ENCODE measurements around the gene MSRB3.

The MSRB3 gene

DNA sequence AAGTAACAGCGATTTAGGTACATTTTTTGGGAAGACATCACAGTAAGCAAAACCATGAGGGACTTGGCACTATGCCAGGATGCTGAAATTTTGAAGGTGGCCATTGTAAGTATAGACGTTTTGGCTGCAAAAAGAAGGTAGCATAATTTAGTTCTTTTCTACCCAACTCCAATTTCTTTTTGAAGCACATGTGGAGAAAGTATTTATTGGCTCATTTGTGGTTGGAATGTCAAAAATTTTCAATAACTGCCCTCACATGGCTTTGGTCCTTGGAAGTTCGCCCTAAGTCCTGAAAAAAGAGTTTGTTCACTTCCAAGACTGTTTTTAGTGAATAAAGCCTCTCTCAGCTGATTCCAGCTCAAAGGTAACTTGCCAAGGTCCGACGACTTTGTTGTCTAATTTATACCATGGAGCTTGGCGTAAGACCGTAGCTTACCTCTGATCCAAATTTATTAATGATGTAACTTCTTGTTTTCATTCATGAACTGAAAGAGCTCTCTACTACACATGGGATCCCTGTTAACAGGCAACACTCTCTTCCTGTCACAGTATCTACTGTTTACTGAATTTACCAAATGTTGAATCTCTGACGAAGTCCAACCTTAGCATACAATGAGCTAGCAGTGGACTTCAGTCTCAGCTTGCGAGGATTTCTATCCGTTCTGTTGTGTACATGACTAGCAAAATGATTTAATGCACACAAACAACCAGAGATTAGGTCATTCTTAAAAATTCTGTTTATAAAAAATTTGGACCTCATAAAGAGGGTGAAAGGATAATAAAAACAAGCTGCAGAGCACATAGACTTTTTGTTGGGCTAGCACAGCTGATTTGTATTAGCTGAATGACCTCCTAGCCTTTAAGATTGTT lies 49.0 kb downstream of the MSRB3 start:
- no peak for DNase-seq

DNA sequence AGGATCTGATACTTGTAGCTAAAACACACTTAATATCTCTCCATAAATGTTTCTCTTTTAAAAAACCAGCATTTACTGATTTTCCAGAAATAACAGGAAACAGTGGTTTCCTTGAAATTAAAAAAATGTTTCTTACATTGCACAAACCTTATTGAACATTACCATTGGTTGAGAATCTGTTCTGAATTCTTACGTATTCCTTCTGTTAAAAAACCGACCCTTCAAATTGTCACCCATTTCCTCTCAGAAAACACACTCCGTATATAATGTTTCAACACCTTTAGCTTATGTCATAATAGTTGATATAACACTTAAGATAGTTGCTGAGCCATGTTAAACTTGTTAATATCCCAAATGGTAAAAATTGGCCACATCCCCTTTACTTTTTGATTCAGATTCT lies 51.2 kb downstream of the MSRB3 start:
- no peak for DNase-seq

DNA sequence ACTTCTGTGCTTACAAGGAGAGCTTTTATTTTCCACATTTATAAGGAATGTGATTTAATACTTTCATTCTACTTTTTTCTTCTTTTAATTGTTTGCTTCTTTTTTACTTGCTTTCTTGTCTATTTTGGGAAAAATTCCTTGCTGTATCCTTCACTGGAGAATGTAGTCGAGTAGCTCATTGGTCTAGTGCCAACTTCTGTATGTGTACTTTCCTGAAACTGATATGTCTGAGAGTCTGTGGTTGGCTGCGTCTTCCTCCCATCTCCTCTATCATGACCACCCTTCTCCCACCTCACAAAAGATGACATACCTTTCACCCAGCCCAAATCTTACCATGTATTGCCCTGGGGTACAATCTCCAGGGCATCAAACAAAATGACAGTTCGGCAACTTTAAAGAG lies 51.8 kb downstream of the MSRB3 start:
- DNase-seq, result no peak

DNA sequence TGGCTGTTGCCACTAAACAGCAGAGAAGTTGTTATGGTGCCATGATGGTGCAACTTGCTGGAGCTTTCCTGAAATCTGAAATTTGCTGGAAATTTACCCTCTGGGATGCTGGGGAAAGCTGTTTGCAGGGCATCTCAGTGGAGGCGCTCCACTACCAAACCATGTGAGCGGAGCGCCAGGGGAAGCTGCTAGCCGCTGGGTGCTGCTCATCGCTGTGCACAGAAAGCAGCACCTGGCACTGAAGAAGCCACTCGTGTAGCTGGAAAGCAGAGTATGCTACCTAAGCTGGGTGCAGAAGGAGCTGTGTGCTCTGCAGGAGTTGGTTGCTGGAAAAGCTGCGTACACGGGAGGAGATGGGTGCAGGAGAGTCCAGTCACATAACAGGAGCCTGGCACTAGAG lies 53.0 kb downstream of the MSRB3 start:
- no peak for DNase-seq

DNA sequence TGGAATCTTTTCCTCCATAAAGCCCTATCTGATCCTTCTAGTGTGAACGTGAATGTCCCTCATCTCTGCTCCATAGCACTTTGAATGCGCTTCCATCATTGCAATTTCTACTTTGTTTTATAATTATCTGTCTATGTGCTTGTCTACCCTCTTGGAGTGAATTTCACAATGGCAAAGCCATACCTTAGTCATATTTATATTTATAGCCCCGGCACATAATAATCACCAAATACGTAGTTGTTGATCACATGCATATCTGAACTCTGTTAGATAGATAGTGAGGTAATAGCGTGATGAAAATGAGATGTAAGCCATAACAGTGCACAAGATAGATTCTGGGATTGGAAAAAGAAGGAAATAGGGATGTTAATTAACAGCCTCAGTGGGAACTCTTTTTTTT lies 55.2 kb downstream of the MSRB3 start:
- no peak for DNase-seq

DNA sequence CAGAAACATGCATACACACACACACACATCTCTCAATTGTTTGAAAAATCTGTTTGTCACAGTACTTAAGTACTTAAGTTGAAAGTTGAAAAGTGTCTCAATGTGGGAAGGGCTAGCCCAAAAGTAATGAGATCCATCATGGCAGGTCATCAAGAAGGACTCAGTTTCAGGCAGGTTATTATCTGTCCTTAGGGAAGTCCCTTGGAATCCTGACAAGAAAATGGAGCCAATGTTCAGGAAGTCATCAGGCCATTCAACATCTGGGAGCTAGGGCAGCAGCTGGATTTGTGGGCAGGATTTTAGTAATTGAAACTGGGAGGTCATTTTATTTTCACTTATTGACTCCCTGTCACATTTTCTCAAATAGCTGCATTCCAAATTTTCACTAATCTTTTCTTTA lies 56.0 kb downstream of the MSRB3 start:
- no peak for DNase-seq

DNA sequence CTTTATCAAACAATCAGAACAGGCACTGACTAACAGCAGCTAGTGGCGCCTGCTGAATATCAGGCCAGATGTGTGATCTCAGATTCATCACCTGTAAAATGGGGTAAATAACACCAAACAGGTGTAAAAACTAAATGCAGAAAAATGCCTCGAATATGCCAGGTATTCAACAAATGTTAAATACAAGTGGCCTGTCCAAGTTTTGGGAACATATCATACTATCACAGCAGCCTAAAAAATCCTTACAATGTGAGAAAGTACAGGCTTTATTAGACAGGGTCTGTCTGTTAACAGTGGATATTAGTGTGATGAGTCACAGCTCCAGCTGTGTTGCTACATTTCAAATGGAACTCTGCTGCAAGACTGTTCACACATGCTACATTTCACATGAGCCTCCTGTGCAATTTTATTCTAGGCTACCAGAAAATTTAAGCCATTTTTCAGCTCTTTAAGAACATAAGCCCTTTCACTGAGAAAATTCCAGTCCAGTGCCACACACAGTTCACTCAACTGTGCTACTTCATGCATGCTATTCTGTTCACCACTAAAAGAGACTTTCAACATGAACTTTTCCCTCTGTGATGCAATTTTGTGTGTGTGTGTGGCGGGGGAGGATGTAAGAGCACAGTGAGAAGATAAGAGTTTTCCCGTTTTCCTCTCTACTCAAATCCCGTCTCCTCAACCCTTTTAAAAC lies 56.7 kb downstream of the MSRB3 start:
- DNase-seq, result no peak

DNA sequence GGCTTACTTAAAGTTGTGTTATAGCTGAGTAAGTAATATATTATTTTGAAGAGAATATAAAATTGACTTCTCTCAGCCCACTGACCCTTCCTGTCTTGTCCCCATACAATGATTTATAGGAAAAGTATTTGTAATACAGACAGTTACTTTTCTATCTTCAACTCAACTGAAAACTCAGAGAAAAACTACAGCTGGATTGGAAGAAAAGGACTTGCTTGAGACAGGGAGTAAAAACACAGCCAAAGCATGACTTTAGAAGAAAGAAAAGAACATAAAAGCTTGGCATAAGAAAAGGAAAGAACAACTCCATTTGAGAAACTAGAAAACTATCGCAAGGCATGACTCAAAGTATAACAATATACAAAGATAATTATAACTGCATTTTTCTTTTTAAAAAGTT lies 57.5 kb downstream of the MSRB3 start:
- no peak for DNase-seq

DNA sequence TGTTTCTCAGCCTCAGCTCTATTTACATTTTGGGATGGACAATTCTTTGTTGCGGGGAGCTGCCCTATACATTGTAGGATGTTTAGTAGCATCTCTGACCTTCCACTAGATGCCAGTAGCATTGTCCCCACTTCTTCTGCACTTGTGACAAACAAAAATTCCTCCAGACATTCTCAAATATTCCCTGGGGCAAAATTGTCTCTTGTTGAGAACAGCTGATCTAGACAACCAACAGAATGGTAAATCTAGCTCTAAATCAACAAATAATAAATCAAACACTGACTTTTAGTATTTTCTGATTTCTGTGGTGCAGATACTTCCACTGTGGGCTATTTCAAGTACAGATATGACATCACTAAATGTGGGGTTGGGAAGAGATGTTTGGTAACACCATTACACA lies 60.7 kb downstream of the MSRB3 start:
- no peak for DNase-seq

DNA sequence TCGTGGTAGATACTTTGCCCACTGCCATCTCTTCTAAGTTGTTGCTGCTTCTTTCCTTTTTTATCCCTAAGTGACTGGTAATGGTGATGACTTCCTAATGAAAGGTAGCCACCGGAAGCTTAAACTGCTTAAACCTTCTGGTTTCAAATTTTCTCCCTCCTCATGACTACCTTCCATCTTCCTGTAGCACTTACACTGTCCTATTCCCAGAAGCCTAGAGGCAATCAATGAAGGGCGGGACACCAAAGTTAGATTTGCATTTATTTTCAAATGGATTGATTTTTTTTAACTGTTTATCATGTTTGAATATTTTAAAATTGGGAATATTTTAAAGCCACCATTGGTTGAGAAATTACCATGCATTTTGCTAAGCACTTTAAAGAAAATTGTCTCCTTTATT lies 64.7 kb downstream of the MSRB3 start:
- DNase-seq, result no peak

DNA sequence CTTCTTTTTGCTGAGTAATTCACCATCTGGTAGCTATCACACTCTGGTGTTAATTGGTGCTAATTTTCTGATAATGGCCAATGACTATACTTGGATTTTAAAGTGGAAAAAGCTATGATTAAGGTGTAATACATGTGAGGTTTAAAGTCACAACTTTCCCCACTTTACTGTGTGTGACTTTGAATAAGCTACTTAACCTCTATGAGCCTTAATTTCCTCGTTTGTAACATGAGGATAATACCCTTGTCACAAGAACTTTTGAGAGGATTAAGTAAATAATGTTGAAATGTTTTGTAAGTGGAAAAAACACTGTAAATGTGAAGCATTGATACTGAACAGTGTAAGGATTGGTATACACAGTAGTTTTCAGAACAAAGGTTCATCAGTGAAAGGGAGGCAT lies 65.3 kb downstream of the MSRB3 start:
- no peak for DNase-seq

DNA sequence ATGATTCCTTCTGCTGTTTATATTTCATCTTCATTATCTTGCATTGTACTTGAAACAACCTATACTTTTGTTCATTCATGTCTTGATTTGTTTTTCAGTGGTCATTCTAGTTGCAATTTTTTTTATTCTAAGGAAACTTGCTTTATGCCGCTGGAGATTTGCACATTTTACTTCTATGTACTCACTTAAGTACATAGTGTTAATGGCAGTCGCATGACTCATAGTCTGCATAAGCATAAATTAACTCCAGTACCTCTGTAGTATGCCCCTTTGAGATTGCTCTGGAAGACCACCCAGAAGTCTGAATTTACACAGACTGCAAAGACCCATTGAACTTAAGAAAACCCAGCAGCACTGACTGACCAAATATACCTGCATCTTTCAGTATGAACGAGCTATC lies 77.0 kb downstream of the MSRB3 start:
- DNase-seq, result no peak

DNA sequence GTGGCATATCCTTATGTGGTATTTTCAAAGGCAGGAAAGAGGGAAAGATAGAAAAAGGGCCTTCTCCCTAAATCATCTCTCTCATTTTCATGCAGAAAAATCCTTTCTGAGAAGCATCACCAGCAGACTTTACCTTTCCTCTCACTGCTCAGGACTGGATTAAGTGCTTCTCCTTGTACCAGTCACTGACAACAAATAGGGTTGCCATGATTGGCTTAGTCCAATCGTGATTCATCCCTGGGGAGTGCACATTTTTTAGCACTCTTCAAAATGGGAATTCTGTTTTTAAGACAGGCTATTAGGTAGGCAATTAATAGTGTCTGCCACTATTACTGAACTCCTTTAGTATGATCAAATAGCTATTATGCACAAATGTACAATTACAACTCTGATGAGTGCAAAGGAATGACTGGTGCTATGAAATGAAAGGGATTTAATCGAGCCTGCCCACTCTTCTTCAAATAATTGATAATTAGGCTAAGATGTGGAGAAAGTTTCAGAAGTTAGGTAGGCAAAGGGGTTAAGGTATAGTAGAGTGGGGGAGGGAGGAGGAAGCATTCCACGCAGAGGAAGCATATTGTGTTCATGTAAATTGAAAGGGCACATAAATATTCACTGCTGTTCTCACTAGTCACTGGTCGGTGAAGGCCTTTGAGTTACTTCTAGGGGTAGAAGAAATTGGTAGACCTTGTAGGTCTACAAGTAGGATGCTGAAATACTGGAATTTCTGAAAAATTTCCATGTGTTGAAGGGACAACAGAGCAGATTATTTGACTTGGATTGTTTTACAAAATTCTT lies 84.0 kb downstream of the MSRB3 start:
- no peak for DNase-seq

DNA sequence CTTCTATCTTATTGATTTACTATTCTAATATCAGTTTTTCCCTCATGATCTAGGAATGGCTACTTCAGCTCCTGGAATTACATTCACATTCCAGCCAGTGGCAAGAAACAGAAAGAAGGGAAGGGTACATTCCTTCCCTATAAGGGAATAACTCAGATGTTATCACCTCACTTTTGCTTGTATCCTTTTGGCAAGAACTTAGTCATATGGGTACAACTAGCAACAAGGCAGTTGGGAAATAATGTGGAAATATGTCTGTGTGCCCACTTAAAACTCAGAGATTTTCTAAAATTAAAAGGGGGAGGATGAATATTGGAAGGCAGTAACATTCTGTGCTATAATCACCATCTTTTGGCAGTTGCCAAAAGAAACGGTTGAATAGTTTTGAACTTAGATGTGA lies 85.6 kb downstream of the MSRB3 start:
- no peak for DNase-seq

DNA sequence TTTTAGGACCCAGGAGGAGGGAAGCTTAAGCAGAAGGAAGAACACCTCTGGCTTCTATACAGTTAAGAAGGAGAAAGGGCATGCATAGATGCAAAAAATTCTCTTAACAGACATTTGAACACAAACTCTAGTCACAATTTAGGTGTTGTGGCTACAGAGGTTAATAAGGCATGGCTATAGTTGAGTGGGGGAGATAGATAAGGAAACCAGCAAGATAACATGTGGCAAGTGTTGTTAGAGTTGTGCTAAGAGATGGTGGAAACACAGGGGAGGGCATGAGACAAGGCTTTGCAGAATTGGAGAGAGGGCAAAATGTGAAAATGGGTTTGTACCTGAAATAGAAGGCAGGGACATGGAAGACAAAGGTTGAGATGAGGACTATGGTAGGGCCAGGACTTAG lies 88.9 kb downstream of the MSRB3 start:
- no peak for DNase-seq

DNA sequence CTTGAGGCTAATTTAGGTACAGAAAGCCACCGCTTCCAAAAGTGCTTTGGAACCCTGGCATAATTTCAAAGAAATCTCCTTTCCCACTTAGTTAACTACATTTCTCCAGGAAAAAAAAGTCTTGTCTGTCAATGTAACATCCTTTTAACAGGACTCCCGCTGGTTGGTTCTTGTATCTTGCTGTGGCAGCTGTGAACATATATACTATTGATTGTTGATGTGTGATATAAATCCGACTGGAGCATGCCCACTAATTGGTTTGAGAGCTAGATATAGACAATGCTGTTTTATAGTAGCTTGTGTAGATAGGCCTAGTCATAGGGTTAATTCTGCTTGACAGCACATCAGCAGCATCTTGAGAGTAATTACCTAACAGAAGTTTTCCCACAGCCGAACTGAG lies 89.6 kb downstream of the MSRB3 start:
- DNase-seq, result no peak

DNA sequence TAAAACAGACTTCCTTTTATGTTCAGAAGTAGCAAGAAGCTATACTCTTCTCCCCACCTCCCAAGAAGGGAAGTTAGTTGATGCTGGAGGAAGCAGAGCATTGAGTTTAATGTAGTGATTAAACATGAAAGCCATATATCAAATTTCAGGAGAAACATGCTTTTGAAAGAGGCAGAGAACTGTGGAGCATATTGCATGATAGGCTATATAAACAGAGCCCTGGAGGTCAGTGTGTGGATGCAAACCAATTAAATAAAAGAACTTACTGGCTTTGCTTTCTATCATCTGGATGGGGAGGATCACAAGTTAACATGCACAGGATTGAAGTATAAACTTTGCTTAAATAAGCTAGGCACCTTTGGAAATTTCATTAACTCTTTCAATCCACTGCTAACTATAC lies 94.1 kb downstream of the MSRB3 start:
- no peak for DNase-seq

DNA sequence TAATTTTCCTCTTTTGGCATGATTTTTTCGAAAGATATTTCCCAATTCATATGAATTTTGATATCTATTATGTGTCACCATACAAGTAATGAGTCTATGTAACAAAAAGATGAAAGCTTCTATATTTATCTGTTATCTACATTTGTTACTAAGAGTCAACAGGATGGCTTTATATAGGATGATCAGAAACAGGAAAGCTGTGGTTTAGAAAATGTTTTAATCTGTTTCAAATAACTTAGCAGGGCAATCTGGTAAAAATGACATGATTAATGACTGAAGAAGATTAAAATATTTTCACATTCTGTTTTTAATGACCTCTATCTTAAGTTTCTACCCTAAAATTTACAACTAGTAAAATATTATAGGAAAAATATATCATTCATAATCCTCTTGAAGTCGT lies 105.8 kb downstream of the MSRB3 start:
- no peak for DNase-seq

DNA sequence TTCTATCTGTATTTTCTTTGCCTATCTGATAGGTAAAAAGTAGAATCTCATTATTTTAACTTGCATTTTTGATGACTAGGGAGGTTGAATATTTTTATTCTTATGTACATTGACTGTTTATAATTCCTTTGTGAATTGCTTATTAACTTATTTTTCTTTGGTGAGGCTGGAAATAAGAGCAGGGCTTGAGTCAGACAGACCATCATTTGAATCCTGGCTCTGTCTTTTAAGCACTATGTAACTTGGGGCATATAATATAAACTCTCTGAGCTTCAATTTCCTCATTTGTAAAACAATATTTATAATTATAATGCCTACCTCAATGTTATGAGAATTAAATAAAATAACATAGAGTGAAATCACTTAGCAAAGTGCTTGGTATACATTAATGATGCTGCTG lies 108.9 kb downstream of the MSRB3 start:
- no peak for DNase-seq

DNA sequence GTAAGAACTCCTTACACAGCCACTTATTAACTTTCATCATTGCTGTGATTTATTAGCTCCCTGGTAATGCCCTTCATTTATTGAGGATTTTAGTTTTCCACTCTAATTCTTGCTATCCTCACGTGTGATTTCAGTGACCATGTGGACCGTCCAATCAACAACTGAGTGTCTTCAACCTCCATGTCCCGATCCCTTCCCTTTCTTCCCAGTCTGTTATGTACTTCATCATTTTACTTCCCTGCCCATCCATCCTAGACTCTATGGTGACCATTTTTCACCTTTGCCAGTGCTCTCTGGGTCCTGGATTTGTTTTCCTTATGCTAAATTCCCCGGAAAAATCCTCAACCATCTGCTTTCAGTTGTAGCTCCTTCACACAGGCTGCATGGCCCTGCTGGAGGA lies 111.0 kb downstream of the MSRB3 start:
- DNase-seq, result no peak

DNA sequence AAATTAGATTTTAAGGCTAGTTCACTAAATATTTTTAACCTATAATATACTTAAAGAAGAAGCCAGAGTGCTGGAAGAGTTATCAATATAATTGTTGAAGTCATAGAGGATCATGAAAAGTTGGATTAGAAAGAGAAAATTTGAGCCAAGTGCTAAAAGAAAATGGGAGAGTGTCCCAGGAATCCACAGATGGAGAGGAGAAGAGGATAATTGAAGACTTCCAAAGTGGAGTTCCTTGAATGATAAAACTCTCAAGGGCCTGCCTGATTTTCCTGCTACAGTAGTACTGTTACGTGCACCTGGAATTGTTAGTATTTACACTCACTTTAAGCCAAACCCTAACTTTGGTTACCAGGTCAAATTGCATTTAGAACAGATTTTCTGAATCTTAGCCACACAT lies 113.2 kb downstream of the MSRB3 start:
- DNase-seq, result no peak

DNA sequence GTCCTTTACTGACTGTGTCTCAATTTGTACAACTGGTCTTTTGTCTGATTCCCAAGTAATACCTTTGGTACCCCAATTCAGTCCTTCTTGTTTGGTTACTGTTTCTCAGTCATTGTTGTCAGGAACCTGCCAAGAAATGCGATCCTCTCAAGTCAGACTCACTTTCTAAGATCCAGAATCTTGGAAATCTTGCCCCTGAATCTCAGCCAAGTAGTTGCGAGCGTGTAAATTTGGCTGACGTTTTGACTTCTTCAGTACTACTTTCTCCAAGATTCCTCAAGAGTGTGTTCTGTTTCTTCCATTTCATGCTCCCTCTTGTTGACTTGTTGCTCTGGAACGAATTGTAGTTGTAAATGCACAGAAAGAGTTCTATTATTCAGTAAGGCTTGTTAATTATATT lies 114.0 kb downstream of the MSRB3 start:
- no peak for DNase-seq

DNA sequence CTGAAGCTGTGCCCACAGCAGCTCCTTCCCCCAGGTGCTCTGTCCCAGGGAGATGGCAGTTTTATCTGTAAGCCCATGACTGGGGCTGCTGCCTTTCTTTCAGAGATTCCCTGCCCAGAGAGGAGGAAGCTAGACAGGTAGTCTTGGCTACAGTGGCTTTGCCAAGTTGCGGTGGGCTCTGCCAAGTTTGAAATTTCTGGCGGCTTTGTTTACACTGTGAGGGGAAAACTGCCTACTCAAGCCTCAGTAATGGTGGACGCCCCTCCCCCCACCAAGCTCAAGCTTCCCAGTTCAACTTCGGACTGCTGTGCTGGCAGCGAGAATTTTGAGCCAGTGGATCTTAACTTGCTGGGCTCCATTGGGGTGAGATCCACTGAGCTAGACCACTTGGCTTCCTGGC lies 124.7 kb downstream of the MSRB3 start:
- no peak for DNase-seq
